HEK293T (cell line): ENCODE data around the gene COTL1.

Experiments used
- CTCF ChIA-PET: fragments of 350-600 bp; formaldehyde crosslinking; extraction: SDS; loops from one replicate; lab custom pipeline; 2021; ENCODE audit warnings: antibody characterized with exemption, inconsistent platforms; lab: Yijun Ruan, JAX
- POLR2A ChIA-PET: fragments of 350-600 bp; formaldehyde crosslinking; extraction: SDS; loops from one replicate; lab custom pipeline; 2020; ENCODE audit warnings: antibody characterized with exemption, inconsistent platforms; lab: Yijun Ruan, JAX
- DNase-seq: peaks from one replicate; pipeline ENCODE4 v3.0.0; 2012; ENCODE audit warnings: mixed read lengths; ENCODE audit errors: extremely low spot score
- ARNT ChIP-seq: fragments of 450-650 bp; IDR thresholded peaks from 2 replicates; pipeline ENCODE4 v1.6.1; 2017; ENCODE audit warnings: mild to moderate bottlenecking
- BHLHE40 ChIP-seq: fragments of 450-650 bp; IDR thresholded peaks from 2 replicates; pipeline ENCODE4 v1.6.1; 2016; ENCODE audit warnings: mild to moderate bottlenecking, moderate library complexity, borderline replicate concordance
- CTBP1 ChIP-seq: fragments of 450-650 bp; IDR thresholded peaks from 2 replicates; pipeline ENCODE4 v1.6.1; 2016; ENCODE audit warnings: borderline replicate concordance
- ELF4 ChIP-seq: fragments of 450-650 bp; IDR thresholded peaks from 2 replicates; pipeline ENCODE4 v1.6.1; 2017; ENCODE audit warnings: antibody characterized with exemption
- FOXA1 ChIP-seq: fragments of 450-650 bp; IDR thresholded peaks from 2 replicates; pipeline ENCODE4 v1.6.1; 2016; ENCODE audit warnings: mild to moderate bottlenecking
- FOXK2 ChIP-seq: fragments of 450-650 bp; IDR thresholded peaks from 2 replicates; pipeline ENCODE4 v1.6.1; 2016; ENCODE audit warnings: mild to moderate bottlenecking
- FOXM1 ChIP-seq: fragments of 450-650 bp; IDR thresholded peaks from 2 replicates; pipeline ENCODE4 v1.6.1; 2017; ENCODE audit warnings: mild to moderate bottlenecking, borderline replicate concordance
- HDGF ChIP-seq: fragments of 450-650 bp; IDR thresholded peaks from 2 replicates; pipeline ENCODE4 v1.6.1; 2017; ENCODE audit warnings: antibody characterized with exemption, borderline replicate concordance
- L3MBTL2 ChIP-seq: fragments of 450-650 bp; conservative IDR thresholded peaks from 2 replicates; pipeline ENCODE4 v1.6.1; 2016; ENCODE audit warnings: mild to moderate bottlenecking
- LEF1 ChIP-seq: fragments of 450-650 bp; IDR thresholded peaks from 2 replicates; pipeline ENCODE4 v1.6.1; 2017; ENCODE audit warnings: mild to moderate bottlenecking, borderline replicate concordance
- NFRKB ChIP-seq: fragments of 450-650 bp; IDR thresholded peaks from 2 replicates; pipeline ENCODE4 v1.6.1; 2016; ENCODE audit warnings: mild to moderate bottlenecking, moderate library complexity
- SP1 ChIP-seq: fragments of 450-650 bp; IDR thresholded peaks from 2 replicates; pipeline ENCODE4 v1.6.1; 2017
- SUZ12 ChIP-seq: fragments of 450-650 bp; IDR thresholded peaks from 2 replicates; pipeline ENCODE4 v1.6.1; 2016; ENCODE audit warnings: mild to moderate bottlenecking
- TARDBP ChIP-seq: fragments of 450-650 bp; IDR thresholded peaks from 2 replicates; pipeline ENCODE4 v1.6.1; 2016
- ZNF384 ChIP-seq: fragments of 450-650 bp; IDR thresholded peaks from 2 replicates; pipeline ENCODE4 v1.6.1; 2016
- TF ChIP-seq, protein P1 (sequence below): fragments of 450-650 bp; IDR thresholded peaks from 2 replicates; pipeline ENCODE4 v1.6.1; 2016

The COTL1 gene

GRCh38 chr16:84607694-84608093 is 10.2 kb downstream of the COTL1 start:
- POLR2A ChIA-PET: no interaction called here
- no peak for DNase-seq
- no peak for TF ChIP-seq TARDBP
- TF ChIP-seq FOXM1: no peak
- no peak for TF ChIP-seq CTBP1
- no peak for TF ChIP-seq ARNT
- TF ChIP-seq ZNF384: no peak
- no peak for TF ChIP-seq L3MBTL2
- TF ChIP-seq SUZ12: no peak
- no peak for TF ChIP-seq BHLHE40
- TF ChIP-seq SP1: no peak
- no peak for TF ChIP-seq HDGF

GRCh38 chr16:84607061-84607460 is 10.8 kb downstream of the COTL1 start:
- TF ChIP-seq HDGF (no peak), ARNT (no peak), FOXK2 (no peak), NFRKB (no peak), L3MBTL2 (no peak), TARDBP (no peak), ZNF384 (no peak), ELF4 (no peak)
- CTCF ChIA-PET: no interaction called here
- POLR2A ChIA-PET: no interaction called here
- DNase-seq: no peak

More at GRCh38 chr16:84607694-84608093, 10.2 kb downstream of the COTL1 start:
- CTCF ChIA-PET: no interaction called here

DNA sequence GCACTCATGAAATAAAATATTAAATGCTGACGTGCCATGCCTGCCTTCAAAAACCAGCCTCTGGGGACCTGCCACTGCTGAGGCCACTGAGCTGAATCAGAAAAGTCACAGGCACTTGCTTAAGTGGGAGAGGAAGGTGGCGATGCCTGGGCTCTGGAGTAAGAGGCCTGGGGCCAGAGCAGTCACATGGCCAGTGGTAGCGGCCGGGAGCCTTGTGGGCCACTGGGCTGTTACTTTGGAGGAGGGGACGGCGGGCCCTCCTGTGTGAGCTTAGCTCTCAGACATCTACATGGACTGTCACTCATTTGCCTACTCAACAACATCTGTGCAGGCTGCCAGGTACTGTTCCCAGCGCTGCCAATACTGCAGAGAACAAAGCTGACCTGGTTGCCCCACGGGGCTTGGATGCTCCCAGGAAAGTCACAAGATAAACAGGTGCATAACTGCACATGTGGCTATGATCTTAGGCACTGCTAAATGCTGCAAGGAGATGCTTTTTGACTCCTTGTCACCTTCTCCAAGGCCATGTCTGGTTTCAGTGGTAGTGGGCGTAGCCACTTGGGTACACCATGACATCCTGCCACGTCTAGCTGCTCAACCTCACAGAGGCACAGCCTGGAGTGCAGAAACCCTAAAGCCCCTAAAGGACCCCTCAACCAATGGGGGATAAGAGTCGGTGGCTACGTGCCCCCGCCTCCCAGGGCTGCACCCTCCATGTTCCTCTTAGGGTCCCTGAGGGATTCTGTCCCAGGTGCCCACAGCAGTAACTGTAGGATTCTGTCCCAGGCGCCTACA is 11.6 kb downstream of the COTL1 start:
- TF ChIP-seq CTBP1 (no peak), FOXK2 (no peak), BHLHE40 (no peak), HDGF (no peak)
- no peak for DNase-seq
- CTCF ChIA-PET: interaction anchor here (0.6 kb wide), 1 partner anchor 54 kb away, joined by 3 read pairs; no protein-coding TSS in a partner anchor
- POLR2A ChIA-PET: no interaction called here

GRCh38 chr16:84605339-84605848 is 12.5 kb downstream of the COTL1 start:
- CTCF ChIA-PET: no interaction called here
- TF ChIP-seq FOXK2: no peak
- TF ChIP-seq CTBP1: no peak
- TF ChIP-seq HDGF: no peak
- no peak for TF ChIP-seq ARNT
- TF ChIP-seq, protein P1, sequence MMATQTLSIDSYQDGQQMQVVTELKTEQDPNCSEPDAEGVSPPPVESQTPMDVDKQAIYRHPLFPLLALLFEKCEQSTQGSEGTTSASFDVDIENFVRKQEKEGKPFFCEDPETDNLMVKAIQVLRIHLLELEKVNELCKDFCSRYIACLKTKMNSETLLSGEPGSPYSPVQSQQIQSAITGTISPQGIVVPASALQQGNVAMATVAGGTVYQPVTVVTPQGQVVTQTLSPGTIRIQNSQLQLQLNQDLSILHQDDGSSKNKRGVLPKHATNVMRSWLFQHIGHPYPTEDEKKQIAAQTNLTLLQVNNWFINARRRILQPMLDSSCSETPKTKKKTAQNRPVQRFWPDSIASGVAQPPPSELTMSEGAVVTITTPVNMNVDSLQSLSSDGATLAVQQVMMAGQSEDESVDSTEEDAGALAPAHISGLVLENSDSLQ: no peak
- no peak for TF ChIP-seq ELF4
- TF ChIP-seq ZNF384: no peak
- no peak for TF ChIP-seq SP1
- no peak for TF ChIP-seq TARDBP
- TF ChIP-seq LEF1: no peak
- no peak for TF ChIP-seq SUZ12
- TF ChIP-seq FOXM1: no peak
- TF ChIP-seq BHLHE40: no peak
- no peak for TF ChIP-seq NFRKB
- no peak for TF ChIP-seq FOXA1
- TF ChIP-seq L3MBTL2: no peak
- POLR2A ChIA-PET: no interaction called here

GRCh38 chr16:84604477-84605013 is 13.3 kb downstream of the COTL1 start:
- DNase-seq: no peak
- ChIA-PET CTCF (no interaction called here), POLR2A (no interaction called here)
- TF ChIP-seq ZNF384 (no peak), FOXK2 (no peak), NFRKB (no peak), FOXM1 (no peak), BHLHE40 (no peak), ARNT (no peak), CTBP1 (no peak), FOXA1 (no peak), HDGF (no peak), SP1 (no peak), L3MBTL2 (no peak), SUZ12 (no peak), TARDBP (no peak), LEF1 (no peak), ELF4 (no peak)
- TF ChIP-seq, protein P1: no peak

More at GRCh38 chr16:84605339-84605848, 12.5 kb downstream of the COTL1 start:
- no peak for DNase-seq

DNA sequence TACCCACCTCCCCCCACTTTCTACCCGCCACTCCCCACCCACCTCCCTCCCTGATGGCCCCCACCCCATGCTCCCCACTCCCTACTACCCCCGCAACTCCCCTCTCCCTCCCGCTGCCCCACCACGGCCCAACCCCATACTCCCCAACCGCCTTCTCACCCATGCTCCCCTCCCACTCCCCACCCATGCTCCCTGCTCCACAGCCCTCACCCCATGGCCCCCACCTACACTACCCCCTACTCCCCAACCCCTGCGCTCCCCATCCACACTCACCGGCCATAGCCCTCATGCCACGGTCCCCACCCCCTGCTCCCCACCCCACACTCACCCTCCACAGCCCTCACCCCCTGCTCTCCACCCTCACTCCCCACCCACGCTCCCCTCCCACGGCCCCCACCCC is 13.9 kb downstream of the COTL1 start:
- CTCF ChIA-PET: no interaction called here
- DNase-seq: no peak
- POLR2A ChIA-PET: no interaction called here
- TF ChIP-seq SUZ12: no peak
- no peak for TF ChIP-seq BHLHE40
- no peak for TF ChIP-seq ARNT
- TF ChIP-seq HDGF: no peak
- TF ChIP-seq CTBP1: no peak
- no peak for TF ChIP-seq ZNF384
- TF ChIP-seq FOXK2: no peak
- TF ChIP-seq SP1: no peak
- TF ChIP-seq FOXM1: no peak
- no peak for TF ChIP-seq ELF4
- no peak for TF ChIP-seq L3MBTL2
- TF ChIP-seq FOXA1: no peak
- TF ChIP-seq NFRKB: no peak
- no peak for TF ChIP-seq TARDBP
- no peak for TF ChIP-seq LEF1
- TF ChIP-seq, protein P1: no peak
